ENCODE results near the gene ZFYVE21. TPM values are rescaled to one million over a fixed set of nuclear protein-coding genes. Genes with fewer than 3 reads are reported as not detected.

The ZFYVE21 gene
- total RNA-seq, 4 donors from 2014 or later: 128 to 268 (median 205) TPM

- TF ChIP-seq POLR2A (IDR thresholded peaks at IDR 0.05): no peak
- TF ChIP-seq POLR2AphosphoS5 (IDR thresholded peaks at IDR 0.05): no peak
- no peak for TF ChIP-seq EP300 (IDR thresholded peaks at IDR 0.05)
- TF ChIP-seq CTCF (IDR thresholded peaks at IDR 0.05): no peak
- Histone ChIP-seq H3K36me3 (peaks cover 14 to 100% of the 10 kb centered on the region in 2 donors), H3K27ac (no peak overlapping the region), H3K27me3 (no peaks in the 10 kb centered on the region), H3K4me3 (no peak overlapping the region), H3K4me1 (no peaks in the 10 kb centered on the region), H3K9me3 (no peaks in the 10 kb centered on the region)
- no peak for ATAC-seq
- 92 to 100% methylated on average over 1 to 4 of the region's 4 CpGs for whole genome bisulfite sequencing, 2 donors (ENCODE audit: low coverage in 1 of 2)
Measured at GRCh38 chr14:103671911-103672310, 43.7 kb upstream of the ZFYVE21 start.

GRCh38 chr14:103675957-103676356 is 39.7 kb upstream of the ZFYVE21 start:
- H3K4me1 ChIP-seq: peaks cover 0 to 16% (median 0%) of the 10 kb centered on the region in 3 donors
- H3K9me3 ChIP-seq: no peaks in the 10 kb centered on the region
- no peak overlapping the region for H3K27ac ChIP-seq
- ATAC-seq: no peak
- 87 to 95% methylated on average over 4 to 7 of the region's 8 CpGs for WGBS, 2 donors (ENCODE audit: low coverage in 1 of 2)
- peaks cover 14 to 100% of the 10 kb centered on the region in 2 donors for H3K36me3 ChIP-seq
- TF ChIP-seq CTCF (IDR thresholded peaks at IDR 0.05): no peak
- TF ChIP-seq POLR2A (IDR thresholded peaks at IDR 0.05): no peak
- TF ChIP-seq POLR2AphosphoS5 (IDR thresholded peaks at IDR 0.05): no peak
- no peak for TF ChIP-seq EP300 (IDR thresholded peaks at IDR 0.05)
- no peaks in the 10 kb centered on the region for H3K27me3 ChIP-seq
- H3K4me3 ChIP-seq: no peak overlapping the region

- H3K9me3 ChIP-seq: no peaks in the 10 kb centered on the region
- 64 to 72% methylated on average over 13 to 14 of the region's 16 CpGs for WGBS, 2 donors (ENCODE audit: low coverage in 1 of 2)
- peaks cover 0 to 16% (median 0%) of the 10 kb centered on the region in 3 donors for H3K4me1 ChIP-seq
- H3K27ac ChIP-seq: no peak overlapping the region
- no peaks in the 10 kb centered on the region for H3K27me3 ChIP-seq
- TF ChIP-seq CTCF (IDR thresholded peaks at IDR 0.05): no peak
- TF ChIP-seq POLR2AphosphoS5 (IDR thresholded peaks at IDR 0.05): no peak
- no peak for TF ChIP-seq POLR2A (IDR thresholded peaks at IDR 0.05)
- no peak for TF ChIP-seq EP300 (IDR thresholded peaks at IDR 0.05)
- H3K36me3 ChIP-seq: peaks cover 11 to 100% of the 10 kb centered on the region in 2 donors
- H3K4me3 ChIP-seq: no peak overlapping the region
- no peak for ATAC-seq
Measured at GRCh38 chr14:103676881-103677675, 38.5 kb upstream of the ZFYVE21 start.

- H3K4me1 ChIP-seq: peaks cover 0 to 22% (median 0%) of the 10 kb centered on the region in 3 donors
- H3K27me3 ChIP-seq: no peaks in the 10 kb centered on the region
- WGBS, 2 donors (ENCODE audit: low coverage in 1 of 2): 21 to 43% methylated on average over 4 to 12 of the region's 13 CpGs
- peaks cover 5 to 100% of the 10 kb centered on the region in 2 donors for H3K36me3 ChIP-seq
- peak; percentile 78 for ATAC-seq
- peak overlapping the region in 2 of 4 donors; percentile 30 to 55 for H3K27ac ChIP-seq
- H3K4me3 ChIP-seq: no peak overlapping the region
- no peaks in the 10 kb centered on the region for H3K9me3 ChIP-seq
- TF ChIP-seq POLR2AphosphoS5 (IDR thresholded peaks at IDR 0.05) (peak; percentile 35), CTCF (IDR thresholded peaks at IDR 0.05) (peak; percentile 15 to 56 (median 38)), EP300 (IDR thresholded peaks at IDR 0.05) (no peak), POLR2A (IDR thresholded peaks at IDR 0.05) (no peak)
Measured at GRCh38 chr14:103679351-103679750, 36.3 kb upstream of the ZFYVE21 start.

Measured in gastroesophageal sphincter (tissue), 4 donors.